ENCODE results near the gene SPSB4. TPM values are rescaled to one million over a fixed set of nuclear protein-coding genes. Genes with fewer than 3 reads are reported as not detected.
"Not testable (repeated sequence)": the region's sequence is repeated elsewhere in the genome, so short reads cannot be mapped to it uniquely, and the experiment has no call there.

The SPSB4 gene
- total and polyA plus RNA-seq, 4 donors, result 0.19 to 1.9 (median 0.87) TPM

DNA sequence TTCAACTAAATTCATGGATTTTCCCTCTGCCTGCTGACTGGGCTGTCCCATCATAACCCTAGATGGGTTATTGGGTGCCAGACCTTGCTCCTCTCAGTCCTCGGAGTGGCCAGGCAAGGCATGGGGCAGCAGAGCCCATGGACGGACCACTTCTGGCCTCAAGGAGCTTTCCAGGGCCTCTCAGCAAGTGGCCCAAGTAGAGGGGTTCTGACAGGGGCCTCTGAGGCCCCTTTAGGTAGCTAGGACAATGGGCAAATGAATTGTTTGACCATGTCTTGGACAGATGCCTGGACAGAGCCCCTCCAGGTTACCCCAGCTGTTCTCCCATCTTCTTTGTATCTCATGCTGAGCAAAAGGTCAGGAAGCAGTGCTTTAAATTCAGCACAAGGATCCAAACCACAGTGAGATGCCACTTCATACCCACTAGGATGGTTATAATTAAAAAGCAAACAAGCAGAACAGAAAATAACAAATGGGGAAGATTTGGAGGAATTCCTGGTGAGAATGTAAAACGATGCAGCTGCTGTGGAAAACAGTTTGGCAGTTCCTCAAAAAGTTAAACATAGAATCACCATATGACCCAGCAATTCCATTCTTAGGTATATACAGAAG is 61.6 kb downstream of the SPSB4 start:
- H3K4me1 ChIP-seq (ENCODE audit: control insufficient read depth in 4 of 4, insufficient read depth in 4 of 4, low read length in 3 of 4), result no peaks in the 10 kb centered on the region
- H3K36me3 ChIP-seq (ENCODE audit: control insufficient read depth in 4 of 4, insufficient read depth in 3 of 4, low read depth in 1 of 4, low read length in 3 of 4), result no peaks in the 10 kb centered on the region
- no peak overlapping the region for H3K9ac ChIP-seq (ENCODE audit: low read depth in 1 of 2, low read length in 2 of 2)
- TF ChIP-seq GABPA (IDR thresholded peaks at IDR 0.05 in 1 of 2, conservative IDR thresholded peaks at IDR 0.05 in 1 of 2), result no peak
- no peak for TF ChIP-seq RAD21 (IDR thresholded peaks at IDR 0.05)
- TF ChIP-seq HNF4A (conservative IDR thresholded peaks at IDR 0.05), result no peak
- TF ChIP-seq, protein P1, sequence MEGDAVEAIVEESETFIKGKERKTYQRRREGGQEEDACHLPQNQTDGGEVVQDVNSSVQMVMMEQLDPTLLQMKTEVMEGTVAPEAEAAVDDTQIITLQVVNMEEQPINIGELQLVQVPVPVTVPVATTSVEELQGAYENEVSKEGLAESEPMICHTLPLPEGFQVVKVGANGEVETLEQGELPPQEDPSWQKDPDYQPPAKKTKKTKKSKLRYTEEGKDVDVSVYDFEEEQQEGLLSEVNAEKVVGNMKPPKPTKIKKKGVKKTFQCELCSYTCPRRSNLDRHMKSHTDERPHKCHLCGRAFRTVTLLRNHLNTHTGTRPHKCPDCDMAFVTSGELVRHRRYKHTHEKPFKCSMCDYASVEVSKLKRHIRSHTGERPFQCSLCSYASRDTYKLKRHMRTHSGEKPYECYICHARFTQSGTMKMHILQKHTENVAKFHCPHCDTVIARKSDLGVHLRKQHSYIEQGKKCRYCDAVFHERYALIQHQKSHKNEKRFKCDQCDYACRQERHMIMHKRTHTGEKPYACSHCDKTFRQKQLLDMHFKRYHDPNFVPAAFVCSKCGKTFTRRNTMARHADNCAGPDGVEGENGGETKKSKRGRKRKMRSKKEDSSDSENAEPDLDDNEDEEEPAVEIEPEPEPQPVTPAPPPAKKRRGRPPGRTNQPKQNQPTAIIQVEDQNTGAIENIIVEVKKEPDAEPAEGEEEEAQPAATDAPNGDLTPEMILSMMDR (IDR thresholded peaks at IDR 0.05; ENCODE audit: low read depth, low read length, missing input control), result no peak
- TF ChIP-seq, protein P2, sequence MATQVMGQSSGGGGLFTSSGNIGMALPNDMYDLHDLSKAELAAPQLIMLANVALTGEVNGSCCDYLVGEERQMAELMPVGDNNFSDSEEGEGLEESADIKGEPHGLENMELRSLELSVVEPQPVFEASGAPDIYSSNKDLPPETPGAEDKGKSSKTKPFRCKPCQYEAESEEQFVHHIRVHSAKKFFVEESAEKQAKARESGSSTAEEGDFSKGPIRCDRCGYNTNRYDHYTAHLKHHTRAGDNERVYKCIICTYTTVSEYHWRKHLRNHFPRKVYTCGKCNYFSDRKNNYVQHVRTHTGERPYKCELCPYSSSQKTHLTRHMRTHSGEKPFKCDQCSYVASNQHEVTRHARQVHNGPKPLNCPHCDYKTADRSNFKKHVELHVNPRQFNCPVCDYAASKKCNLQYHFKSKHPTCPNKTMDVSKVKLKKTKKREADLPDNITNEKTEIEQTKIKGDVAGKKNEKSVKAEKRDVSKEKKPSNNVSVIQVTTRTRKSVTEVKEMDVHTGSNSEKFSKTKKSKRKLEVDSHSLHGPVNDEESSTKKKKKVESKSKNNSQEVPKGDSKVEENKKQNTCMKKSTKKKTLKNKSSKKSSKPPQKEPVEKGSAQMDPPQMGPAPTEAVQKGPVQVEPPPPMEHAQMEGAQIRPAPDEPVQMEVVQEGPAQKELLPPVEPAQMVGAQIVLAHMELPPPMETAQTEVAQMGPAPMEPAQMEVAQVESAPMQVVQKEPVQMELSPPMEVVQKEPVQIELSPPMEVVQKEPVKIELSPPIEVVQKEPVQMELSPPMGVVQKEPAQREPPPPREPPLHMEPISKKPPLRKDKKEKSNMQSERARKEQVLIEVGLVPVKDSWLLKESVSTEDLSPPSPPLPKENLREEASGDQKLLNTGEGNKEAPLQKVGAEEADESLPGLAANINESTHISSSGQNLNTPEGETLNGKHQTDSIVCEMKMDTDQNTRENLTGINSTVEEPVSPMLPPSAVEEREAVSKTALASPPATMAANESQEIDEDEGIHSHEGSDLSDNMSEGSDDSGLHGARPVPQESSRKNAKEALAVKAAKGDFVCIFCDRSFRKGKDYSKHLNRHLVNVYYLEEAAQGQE (IDR thresholded peaks at IDR 0.05), result no peak
- TF ChIP-seq HNF4G (IDR thresholded peaks at IDR 0.05), result no peak
- TF ChIP-seq NR2F2 (IDR thresholded peaks at IDR 0.05), result no peak
- no peak for TF ChIP-seq SP1 (IDR thresholded peaks at IDR 0.05)
- no peak for TF ChIP-seq FOXA2 (IDR thresholded peaks at IDR 0.05)
- TF ChIP-seq JUND (IDR thresholded peaks at IDR 0.05), result no peak
- no peak overlapping the region for H3K27ac ChIP-seq (ENCODE audit: low read depth in 1 of 2, low read length in 2 of 2)
- no peaks in the 10 kb centered on the region for H3K27me3 ChIP-seq (ENCODE audit: control insufficient read depth in 4 of 4, insufficient read depth in 4 of 4, low read length in 3 of 4)
- H3K9me3 ChIP-seq (ENCODE audit: control insufficient read depth in 4 of 4, low read length in 3 of 4), result peaks cover 0 to 2% (median 0%) of the 10 kb centered on the region in 4 donors
- WGBS, result 78% methylated on average over 3 of the region's 3 CpGs
- H3K4me3 ChIP-seq (ENCODE audit: low read depth in 1 of 3, low read length in 3 of 3), result no peak overlapping the region
- no peak for DNase-seq (ENCODE audit: low spot score)

DNA sequence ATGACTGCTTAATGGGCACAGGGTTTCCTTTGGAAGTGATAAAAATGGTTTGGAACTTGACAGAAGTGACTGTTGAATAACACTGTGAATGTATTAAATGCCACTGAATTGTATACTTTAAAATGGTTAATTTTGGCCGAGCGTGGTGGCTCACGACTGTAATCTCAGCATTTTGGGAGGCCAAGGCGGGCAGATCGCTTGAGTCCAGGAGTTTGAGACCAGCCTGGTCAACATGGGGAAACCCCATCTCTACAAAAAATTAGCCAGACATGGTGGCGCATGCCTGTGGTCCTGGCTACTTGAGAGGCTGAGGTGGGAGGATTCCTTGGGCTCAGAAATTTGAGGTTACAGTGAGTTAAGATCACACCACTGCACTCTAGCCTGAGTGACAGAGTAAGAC is 62.5 kb downstream of the SPSB4 start:
- not testable (repeated sequence) for H3K4me1 ChIP-seq (ENCODE audit: control insufficient read depth in 4 of 4, insufficient read depth in 4 of 4, low read length in 3 of 4); DNase-seq (ENCODE audit: low spot score); H3K9me3 ChIP-seq (ENCODE audit: control insufficient read depth in 4 of 4, low read length in 3 of 4); H3K9ac ChIP-seq (ENCODE audit: low read depth in 1 of 2, low read length in 2 of 2); H3K36me3 ChIP-seq (ENCODE audit: control insufficient read depth in 4 of 4, insufficient read depth in 3 of 4, low read depth in 1 of 4, low read length in 3 of 4); H3K27ac ChIP-seq (ENCODE audit: low read depth in 1 of 2, low read length in 2 of 2); H3K27me3 ChIP-seq (ENCODE audit: control insufficient read depth in 4 of 4, insufficient read depth in 4 of 4, low read length in 3 of 4); H3K4me3 ChIP-seq (ENCODE audit: low read depth in 1 of 3, low read length in 3 of 3)
- WGBS, result 88% methylated on average over 6 of the region's 6 CpGs

DNA sequence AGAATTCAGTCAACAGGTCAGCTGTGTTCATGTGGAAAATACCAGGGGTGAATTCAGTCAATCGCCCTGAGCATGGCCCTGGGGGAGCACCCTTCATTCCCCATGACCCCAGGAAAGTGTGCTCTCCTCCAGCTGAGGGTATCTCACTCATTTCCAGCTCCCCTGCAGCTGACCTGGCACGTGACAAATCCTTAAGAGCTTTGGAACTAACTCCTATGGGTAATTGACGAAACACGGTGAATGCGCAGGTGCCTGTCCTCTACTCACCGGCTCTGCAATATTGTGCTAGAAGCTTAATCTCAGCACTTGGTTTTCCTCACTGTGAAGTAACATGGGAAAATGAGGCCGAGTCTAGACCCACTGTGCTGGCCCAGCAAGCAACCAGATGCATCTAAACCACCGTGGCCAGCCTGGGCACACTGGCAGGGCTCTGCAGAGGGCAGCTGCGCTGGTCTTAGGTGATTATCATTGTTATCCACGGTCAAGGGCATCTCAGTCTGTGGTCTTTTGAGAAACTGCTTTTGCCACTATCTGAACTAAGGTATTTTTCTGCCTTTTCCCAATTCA is 63.1 kb downstream of the SPSB4 start:
- H3K4me3 ChIP-seq (ENCODE audit: low read depth in 1 of 3, low read length in 3 of 3), result no peak overlapping the region
- peaks cover 0 to 2% (median 0%) of the 10 kb centered on the region in 4 donors for H3K9me3 ChIP-seq (ENCODE audit: control insufficient read depth in 4 of 4, low read length in 3 of 4)
- no peak overlapping the region for H3K27ac ChIP-seq (ENCODE audit: low read depth in 1 of 2, low read length in 2 of 2)
- no peaks in the 10 kb centered on the region for H3K27me3 ChIP-seq (ENCODE audit: control insufficient read depth in 4 of 4, insufficient read depth in 4 of 4, low read length in 3 of 4)
- no peaks in the 10 kb centered on the region for H3K36me3 ChIP-seq (ENCODE audit: control insufficient read depth in 4 of 4, insufficient read depth in 3 of 4, low read depth in 1 of 4, low read length in 3 of 4)
- TF ChIP-seq HNF4G (IDR thresholded peaks at IDR 0.05), result no peak
- no peak for TF ChIP-seq GABPA (IDR thresholded peaks at IDR 0.05 in 1 of 2, conservative IDR thresholded peaks at IDR 0.05 in 1 of 2)
- TF ChIP-seq YY1 (IDR thresholded peaks at IDR 0.05), result no peak
- TF ChIP-seq, protein P2 (IDR thresholded peaks at IDR 0.05), result no peak
- TF ChIP-seq HNF4A (conservative IDR thresholded peaks at IDR 0.05), result no peak
- DNase-seq (ENCODE audit: low spot score), result no peak
- H3K4me1 ChIP-seq (ENCODE audit: control insufficient read depth in 4 of 4, insufficient read depth in 4 of 4, low read length in 3 of 4), result no peaks in the 10 kb centered on the region
- WGBS, result 87% methylated on average over 10 of the region's 10 CpGs
- H3K9ac ChIP-seq (ENCODE audit: low read depth in 1 of 2, low read length in 2 of 2), result no peak overlapping the region

Measured in liver (tissue), 9 donors.